ENCODE data around the gene C5orf52.

C5orf52 gene

DNA sequence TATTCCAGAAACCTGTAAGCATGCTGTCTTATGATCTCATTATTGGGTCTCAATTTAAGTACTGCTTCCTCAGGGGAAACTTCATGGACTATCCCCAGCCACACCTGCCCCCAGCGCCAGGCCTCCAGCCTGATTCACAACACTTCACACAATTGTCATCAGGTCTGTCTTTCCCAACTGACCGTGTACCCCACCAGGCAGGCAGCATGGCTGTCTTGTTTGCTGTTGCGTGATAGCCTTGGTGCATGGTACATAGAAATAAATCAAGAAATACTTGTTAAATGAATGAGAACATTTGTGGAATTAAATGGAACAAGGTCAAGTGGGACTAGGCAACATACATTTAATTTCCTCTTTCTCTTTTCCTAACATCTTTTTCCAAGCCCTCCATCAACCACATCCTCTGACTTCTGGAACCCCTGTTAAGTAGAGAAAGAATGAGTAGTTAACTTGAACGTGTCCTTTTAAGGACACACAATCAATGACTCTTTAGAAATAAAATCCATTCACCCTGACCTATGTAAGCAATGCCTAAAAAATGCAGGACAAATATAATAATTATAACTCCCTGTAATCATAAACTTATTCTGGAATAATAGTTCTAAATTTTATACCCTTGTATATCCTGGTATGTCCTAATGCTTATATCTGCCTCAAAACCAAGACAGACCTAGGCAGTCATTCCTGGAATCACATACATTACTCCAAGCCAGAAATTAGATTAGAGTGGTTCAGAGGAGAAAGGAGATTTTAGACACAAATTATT lies 42.7 kb downstream of the C5orf52 start:
- CTCF ChIA-PET, result no interaction called here
- Histone ChIP-seq H3K27ac (ENCODE audit: extremely low read depth, low read depth, low read length) (no peak overlapping the region), H3K4me1 (ENCODE audit: control insufficient read depth, insufficient read depth, low read length) (no peaks in the 10 kb centered on the region), H3K36me3 (ENCODE audit: control insufficient read depth in 2 of 2, insufficient read depth in 1 of 2, low read length in 2 of 2) (no peaks in the 10 kb centered on the region), H3K9me3 (ENCODE audit: control insufficient read depth, insufficient read depth, low read depth, low read length) (no peaks in the 10 kb centered on the region), H3K4me3 (ENCODE audit: low read depth, low read length) (no peak overlapping the region)
- TF ChIP-seq ZBTB1 (tag by site-specific recombination; IDR thresholded peaks at IDR 0.05), result no peak
- no peak for TF ChIP-seq ZBTB8A (tag by site-specific recombination; IDR thresholded peaks at IDR 0.05)
- no peak for TF ChIP-seq TRIM28 (IDR thresholded peaks at IDR 0.05; ENCODE audit: borderline replicate concordance, low read length)
- no peak for TF ChIP-seq ZNF626 (tag by site-specific recombination; IDR thresholded peaks at IDR 0.05)
- POLR2A ChIA-PET, result no interaction called here

DNA sequence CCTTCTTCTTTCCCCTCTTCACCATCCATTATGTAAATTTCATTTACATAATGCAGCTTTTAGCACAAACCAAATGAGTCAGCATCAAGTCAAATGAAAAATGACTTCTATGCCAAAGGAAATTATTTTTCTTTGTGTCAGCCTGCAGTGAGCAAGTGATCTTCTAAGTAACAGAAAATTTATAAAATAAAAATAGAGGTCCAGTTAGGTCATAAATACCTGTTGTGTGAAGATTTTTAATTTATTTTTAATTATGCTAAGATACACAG lies 43.2 kb downstream of the C5orf52 start:
- ChIA-PET CTCF (no interaction called here), POLR2A (no interaction called here)
- H3K4me1 ChIP-seq (ENCODE audit: control insufficient read depth, insufficient read depth, low read length), result no peaks in the 10 kb centered on the region
- no peak overlapping the region for H3K27ac ChIP-seq (ENCODE audit: extremely low read depth, low read depth, low read length)
- TF ChIP-seq ZFP3 (tag by site-specific recombination; IDR thresholded peaks at IDR 0.05; ENCODE audit: low read depth) (no peak), SP2 (tag by site-specific recombination; IDR thresholded peaks at IDR 0.05) (no peak), REPIN1 (tag by site-specific recombination; IDR thresholded peaks at IDR 0.05; ENCODE audit: low read depth) (no peak), ZNF701 (tag by site-specific recombination; IDR thresholded peaks at IDR 0.05) (no peak), ZNF341 (tag by site-specific recombination; IDR thresholded peaks at IDR 0.05; ENCODE audit: low read depth) (no peak), ZNF521 (tag by site-specific recombination; IDR thresholded peaks at IDR 0.05) (no peak), FEZF1 (tag by site-specific recombination; IDR thresholded peaks at IDR 0.05) (no peak), RBAK (tag by site-specific recombination; IDR thresholded peaks at IDR 0.05) (no peak), OSR2 (tag by site-specific recombination; IDR thresholded peaks at IDR 0.05) (no peak), ZNF211 (tag by site-specific recombination; IDR thresholded peaks at IDR 0.05; ENCODE audit: low read depth) (no peak), ZNF174 (tag by site-specific recombination; IDR thresholded peaks at IDR 0.05) (no peak), ZFP41 (tag by site-specific recombination; IDR thresholded peaks at IDR 0.05; ENCODE audit: borderline replicate concordance) (no peak), ZNF707 (tag by site-specific recombination; IDR thresholded peaks at IDR 0.05) (no peak), ATF2 (tag by site-specific recombination; IDR thresholded peaks at IDR 0.05; ENCODE audit: low read depth) (no peak), SETDB1 (IDR thresholded peaks at IDR 0.05; ENCODE audit: insufficient read length, low read length) (no peak), ZSCAN30 (tag by site-specific recombination; IDR thresholded peaks at IDR 0.05) (no peak), ZBTB17 (tag by site-specific recombination; IDR thresholded peaks at IDR 0.05) (no peak), ZNF530 (tag by site-specific recombination; IDR thresholded peaks at IDR 0.05; ENCODE audit: low read depth) (no peak), ZNF157 (tag by site-specific recombination; IDR thresholded peaks at IDR 0.05) (no peak)
- H3K9me3 ChIP-seq (ENCODE audit: control insufficient read depth, insufficient read depth, low read depth, low read length), result no peaks in the 10 kb centered on the region
- H3K4me3 ChIP-seq (ENCODE audit: low read depth, low read length), result no peak overlapping the region
- H3K36me3 ChIP-seq (ENCODE audit: control insufficient read depth in 2 of 2, insufficient read depth in 1 of 2, low read length in 2 of 2), result no peaks in the 10 kb centered on the region

- H3K9me3 ChIP-seq (ENCODE audit: control insufficient read depth, insufficient read depth, low read depth, low read length), result no peaks in the 10 kb centered on the region
- ChIA-PET CTCF (interaction anchor here (0.5 to 3.0 kb wide), 34 partner anchors 10 to 1324 kb away, joined by 3 to 17 read pairs (median 4); partner anchors contain the start of genes C5orf52, LSM11 and THG1L), POLR2A (interaction anchor here (1.5 kb wide), 1 partner anchor 13 kb away, joined by 5 read pairs; the partner anchor contains the start of gene THG1L)
- no peak overlapping the region for H3K4me3 ChIP-seq (ENCODE audit: low read depth, low read length)
- H3K4me1 ChIP-seq (ENCODE audit: control insufficient read depth, insufficient read depth, low read length), result no peaks in the 10 kb centered on the region
- no peak overlapping the region for H3K27ac ChIP-seq (ENCODE audit: extremely low read depth, low read depth, low read length)
- no peaks in the 10 kb centered on the region for H3K36me3 ChIP-seq (ENCODE audit: control insufficient read depth in 2 of 2, insufficient read depth in 1 of 2, low read length in 2 of 2)
- TF ChIP-seq ZNF354C (tag by site-specific recombination; IDR thresholded peaks at IDR 0.05; ENCODE audit: borderline replicate concordance, low read depth), result no peak
- peak; percentile 66 for TF ChIP-seq ZNF654 (tag by site-specific recombination; IDR thresholded peaks at IDR 0.05; ENCODE audit: low read depth)
- no peak for TF ChIP-seq ZNF510 (tag by site-specific recombination; IDR thresholded peaks at IDR 0.05; ENCODE audit: insufficient replicate concordance)
- no peak for TF ChIP-seq ZNF214 (tag by site-specific recombination; IDR thresholded peaks at IDR 0.05; ENCODE audit: borderline replicate concordance)
- TF ChIP-seq ZNF558 (tag by site-specific recombination; IDR thresholded peaks at IDR 0.05), result no peak
- TF ChIP-seq, protein P1, sequence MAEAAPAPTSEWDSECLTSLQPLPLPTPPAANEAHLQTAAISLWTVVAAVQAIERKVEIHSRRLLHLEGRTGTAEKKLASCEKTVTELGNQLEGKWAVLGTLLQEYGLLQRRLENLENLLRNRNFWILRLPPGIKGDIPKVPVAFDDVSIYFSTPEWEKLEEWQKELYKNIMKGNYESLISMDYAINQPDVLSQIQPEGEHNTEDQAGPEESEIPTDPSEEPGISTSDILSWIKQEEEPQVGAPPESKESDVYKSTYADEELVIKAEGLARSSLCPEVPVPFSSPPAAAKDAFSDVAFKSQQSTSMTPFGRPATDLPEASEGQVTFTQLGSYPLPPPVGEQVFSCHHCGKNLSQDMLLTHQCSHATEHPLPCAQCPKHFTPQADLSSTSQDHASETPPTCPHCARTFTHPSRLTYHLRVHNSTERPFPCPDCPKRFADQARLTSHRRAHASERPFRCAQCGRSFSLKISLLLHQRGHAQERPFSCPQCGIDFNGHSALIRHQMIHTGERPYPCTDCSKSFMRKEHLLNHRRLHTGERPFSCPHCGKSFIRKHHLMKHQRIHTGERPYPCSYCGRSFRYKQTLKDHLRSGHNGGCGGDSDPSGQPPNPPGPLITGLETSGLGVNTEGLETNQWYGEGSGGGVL (tag by site-specific recombination; IDR thresholded peaks at IDR 0.05), result no peak
- TF ChIP-seq OVOL3 (tag by site-specific recombination; IDR thresholded peaks at IDR 0.05), result no peak
These were observed 47.2 kb downstream of the C5orf52 start for GRCh38 chr5:157718519-157718918.

Data from HEK293 (cell line).